Nephron progenitor cell (in vitro differentiated cells): Measurements from ENCODE around the gene GAGE1.
"Not testable (repeated sequence)": the region's sequence is repeated elsewhere in the genome, so short reads cannot be mapped to it uniquely, and the experiment has no call there.

Source experiments
- DNase-seq: peaks from one replicate; pipeline ENCODE4 v3.0.0; 2021
- H3K27ac Mint-ChIP-seq: 2 replicates; pipeline ENCODE4 v1.8.0; 2021; ENCODE audit warnings: mild to moderate bottlenecking, moderate library complexity, mixed read lengths
- H3K27me3 Mint-ChIP-seq: 2 replicates; pipeline ENCODE4 v1.8.0; 2021; ENCODE audit warnings: mild to moderate bottlenecking, low read depth, mixed read lengths; ENCODE audit not compliant: poor library complexity
- H3K36me3 Mint-ChIP-seq: 2 replicates; pipeline ENCODE4 v1.8.0; 2021; ENCODE audit warnings: low read depth, mixed read lengths
- H3K4me1 Mint-ChIP-seq: 2 replicates; pipeline ENCODE4 v1.8.0; 2021; ENCODE audit warnings: mixed read lengths
- H3K4me3 Mint-ChIP-seq: 2 replicates; pipeline ENCODE4 v1.8.0; 2021; ENCODE audit warnings: mild to moderate bottlenecking, moderate library complexity, mixed read lengths
- H3K9me3 Mint-ChIP-seq: 2 replicates; pipeline ENCODE4 v1.8.0; 2021; ENCODE audit warnings: mild to moderate bottlenecking, moderate library complexity, mixed read lengths

GAGE1 gene, protein sequence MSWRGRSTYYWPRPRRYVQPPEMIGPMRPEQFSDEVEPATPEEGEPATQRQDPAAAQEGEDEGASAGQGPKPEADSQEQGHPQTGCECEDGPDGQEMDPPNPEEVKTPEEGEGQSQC

DNA sequence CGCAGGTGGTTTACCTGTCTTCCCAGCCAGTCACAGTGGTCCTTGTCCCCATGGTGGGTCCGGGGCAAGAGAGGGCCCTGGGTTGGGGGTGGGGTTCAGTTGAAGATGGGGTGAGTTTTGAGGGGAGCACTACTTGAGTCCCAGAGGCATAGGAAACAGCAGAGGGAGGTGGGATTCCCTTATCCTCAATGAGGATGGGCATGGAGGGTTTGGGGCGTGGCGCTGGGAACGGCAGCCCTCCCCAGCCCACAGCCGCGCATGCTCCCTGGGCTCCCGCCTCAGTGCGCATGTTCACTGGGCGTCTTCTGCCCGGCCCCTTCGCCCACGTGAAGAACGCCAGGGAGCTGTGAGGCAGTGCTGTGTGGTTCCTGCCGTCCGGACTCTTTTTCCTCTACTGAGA, at the start of gene GAGE1:
Gene GAGE1, plus strand, starts transcription at position 301 of the 400 bp plus-strand sequence. CDS start 1,155 bp downstream, outside the sequence.
- not testable (repeated sequence) for H3K4me1 Mint-ChIP-seq, H3K36me3 Mint-ChIP-seq, H3K27me3 Mint-ChIP-seq, DNase-seq, H3K9me3 Mint-ChIP-seq, H3K4me3 Mint-ChIP-seq, H3K27ac Mint-ChIP-seq

DNA sequence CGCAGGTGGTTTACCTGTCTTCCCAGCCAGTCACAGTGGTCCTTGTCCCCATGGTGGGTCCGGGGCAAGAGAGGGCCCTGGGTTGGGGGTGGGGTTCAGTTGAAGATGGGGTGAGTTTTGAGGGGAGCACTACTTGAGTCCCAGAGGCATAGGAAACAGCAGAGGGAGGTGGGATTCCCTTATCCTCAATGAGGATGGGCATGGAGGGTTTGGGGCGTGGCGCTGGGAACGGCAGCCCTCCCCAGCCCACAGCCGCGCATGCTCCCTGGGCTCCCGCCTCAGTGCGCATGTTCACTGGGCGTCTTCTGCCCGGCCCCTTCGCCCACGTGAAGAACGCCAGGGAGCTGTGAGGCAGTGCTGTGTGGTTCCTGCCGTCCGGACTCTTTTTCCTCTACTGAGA, 47.8 kb upstream of the GAGE1 start, which contains the start of gene GAGE12E:
Gene GAGE12E, plus strand, starts transcription at position 301 of the 400 bp plus-strand sequence. CDS start 1,155 bp downstream, outside the sequence.
- not testable (repeated sequence) for H3K4me3 Mint-ChIP-seq, H3K9me3 Mint-ChIP-seq, H3K27me3 Mint-ChIP-seq, H3K4me1 Mint-ChIP-seq, H3K36me3 Mint-ChIP-seq, H3K27ac Mint-ChIP-seq, DNase-seq

DNA sequence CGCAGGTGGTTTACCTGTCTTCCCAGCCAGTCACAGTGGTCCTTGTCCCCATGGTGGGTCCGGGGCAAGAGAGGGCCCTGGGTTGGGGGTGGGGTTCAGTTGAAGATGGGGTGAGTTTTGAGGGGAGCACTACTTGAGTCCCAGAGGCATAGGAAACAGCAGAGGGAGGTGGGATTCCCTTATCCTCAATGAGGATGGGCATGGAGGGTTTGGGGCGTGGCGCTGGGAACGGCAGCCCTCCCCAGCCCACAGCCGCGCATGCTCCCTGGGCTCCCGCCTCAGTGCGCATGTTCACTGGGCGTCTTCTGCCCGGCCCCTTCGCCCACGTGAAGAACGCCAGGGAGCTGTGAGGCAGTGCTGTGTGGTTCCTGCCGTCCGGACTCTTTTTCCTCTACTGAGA, 38.3 kb upstream of the GAGE1 start, which contains the start of gene GAGE12F:
Gene GAGE12F, plus strand, starts transcription at position 301 of the 400 bp plus-strand sequence. CDS start 1,155 bp downstream, outside the sequence.
- not testable (repeated sequence) for H3K4me1 Mint-ChIP-seq, H3K27me3 Mint-ChIP-seq, DNase-seq, H3K4me3 Mint-ChIP-seq, H3K36me3 Mint-ChIP-seq, H3K9me3 Mint-ChIP-seq, H3K27ac Mint-ChIP-seq

DNA sequence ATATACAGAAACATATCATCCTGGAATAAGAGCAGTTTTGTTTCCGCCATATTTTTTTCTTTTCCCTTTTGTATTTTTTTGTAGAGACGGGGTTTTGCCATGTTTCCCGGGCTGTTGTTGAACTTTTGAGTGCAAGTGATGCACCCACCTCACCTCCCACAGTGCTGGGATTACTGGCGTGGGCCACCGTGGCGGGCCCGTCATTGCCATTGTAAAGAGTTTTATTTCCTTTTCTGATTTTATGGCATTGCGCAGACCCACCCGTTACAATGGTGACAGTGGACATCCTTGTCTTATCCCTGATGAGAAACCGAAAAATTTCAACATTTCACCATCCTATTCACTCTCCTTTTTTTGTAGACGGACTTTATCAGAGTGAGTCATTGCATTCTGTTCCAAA, 30.1 kb upstream of the GAGE1 start:
- not testable (repeated sequence) for H3K36me3 Mint-ChIP-seq, H3K27ac Mint-ChIP-seq, DNase-seq, H3K9me3 Mint-ChIP-seq, H3K4me1 Mint-ChIP-seq, H3K27me3 Mint-ChIP-seq, H3K4me3 Mint-ChIP-seq

DNA sequence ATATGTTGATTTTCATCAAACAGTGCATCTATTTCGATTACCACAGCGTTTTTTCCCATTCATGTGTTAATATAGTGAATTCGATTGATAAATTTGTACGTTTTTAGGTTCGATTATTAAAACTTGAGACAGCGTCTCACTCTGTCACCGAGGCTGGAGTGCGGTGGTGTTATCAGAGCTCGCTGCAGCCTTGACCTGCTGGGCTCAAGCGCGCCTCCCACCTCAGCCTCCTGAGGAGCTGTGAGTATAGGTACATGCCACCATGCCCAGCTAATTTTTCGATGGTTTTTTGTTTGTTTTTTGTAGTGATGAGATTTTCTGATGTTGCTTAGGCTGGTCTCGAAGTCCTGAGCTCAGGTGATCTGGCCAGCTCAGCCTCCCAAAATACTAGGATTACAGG, 29.7 kb upstream of the GAGE1 start:
- not testable (repeated sequence) for H3K36me3 Mint-ChIP-seq, H3K27me3 Mint-ChIP-seq, H3K4me3 Mint-ChIP-seq, H3K27ac Mint-ChIP-seq, H3K9me3 Mint-ChIP-seq, DNase-seq, H3K4me1 Mint-ChIP-seq

DNA sequence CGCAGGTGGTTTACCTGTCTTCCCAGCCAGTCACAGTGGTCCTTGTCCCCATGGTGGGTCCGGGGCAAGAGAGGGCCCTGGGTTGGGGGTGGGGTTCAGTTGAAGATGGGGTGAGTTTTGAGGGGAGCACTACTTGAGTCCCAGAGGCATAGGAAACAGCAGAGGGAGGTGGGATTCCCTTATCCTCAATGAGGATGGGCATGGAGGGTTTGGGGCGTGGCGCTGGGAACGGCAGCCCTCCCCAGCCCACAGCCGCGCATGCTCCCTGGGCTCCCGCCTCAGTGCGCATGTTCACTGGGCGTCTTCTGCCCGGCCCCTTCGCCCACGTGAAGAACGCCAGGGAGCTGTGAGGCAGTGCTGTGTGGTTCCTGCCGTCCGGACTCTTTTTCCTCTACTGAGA, 28.7 kb upstream of the GAGE1 start, which contains the start of gene GAGE12G:
Gene GAGE12G, plus strand, starts transcription at position 301 of the 400 bp plus-strand sequence. CDS start 1,155 bp downstream, outside the sequence.
- H3K4me1 Mint-ChIP-seq, H3K4me3 Mint-ChIP-seq, DNase-seq, H3K36me3 Mint-ChIP-seq, H3K9me3 Mint-ChIP-seq, H3K27ac Mint-ChIP-seq, H3K27me3 Mint-ChIP-seq: not testable (repeated sequence)

DNA sequence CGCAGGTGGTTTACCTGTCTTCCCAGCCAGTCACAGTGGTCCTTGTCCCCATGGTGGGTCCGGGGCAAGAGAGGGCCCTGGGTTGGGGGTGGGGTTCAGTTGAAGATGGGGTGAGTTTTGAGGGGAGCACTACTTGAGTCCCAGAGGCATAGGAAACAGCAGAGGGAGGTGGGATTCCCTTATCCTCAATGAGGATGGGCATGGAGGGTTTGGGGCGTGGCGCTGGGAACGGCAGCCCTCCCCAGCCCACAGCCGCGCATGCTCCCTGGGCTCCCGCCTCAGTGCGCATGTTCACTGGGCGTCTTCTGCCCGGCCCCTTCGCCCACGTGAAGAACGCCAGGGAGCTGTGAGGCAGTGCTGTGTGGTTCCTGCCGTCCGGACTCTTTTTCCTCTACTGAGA, 19.2 kb upstream of the GAGE1 start, which contains the start of gene GAGE12H:
Gene GAGE12H, plus strand, starts transcription at position 301 of the 400 bp plus-strand sequence. CDS start 1,155 bp downstream, outside the sequence.
- not testable (repeated sequence) for H3K27me3 Mint-ChIP-seq, H3K27ac Mint-ChIP-seq, DNase-seq, H3K9me3 Mint-ChIP-seq, H3K4me1 Mint-ChIP-seq, H3K36me3 Mint-ChIP-seq, H3K4me3 Mint-ChIP-seq

DNA sequence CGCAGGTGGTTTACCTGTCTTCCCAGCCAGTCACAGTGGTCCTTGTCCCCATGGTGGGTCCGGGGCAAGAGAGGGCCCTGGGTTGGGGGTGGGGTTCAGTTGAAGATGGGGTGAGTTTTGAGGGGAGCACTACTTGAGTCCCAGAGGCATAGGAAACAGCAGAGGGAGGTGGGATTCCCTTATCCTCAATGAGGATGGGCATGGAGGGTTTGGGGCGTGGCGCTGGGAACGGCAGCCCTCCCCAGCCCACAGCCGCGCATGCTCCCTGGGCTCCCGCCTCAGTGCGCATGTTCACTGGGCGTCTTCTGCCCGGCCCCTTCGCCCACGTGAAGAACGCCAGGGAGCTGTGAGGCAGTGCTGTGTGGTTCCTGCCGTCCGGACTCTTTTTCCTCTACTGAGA, 9.6 kb upstream of the GAGE1 start, which contains the start of gene GAGE2A:
Gene GAGE2A, plus strand, starts transcription at position 301 of the 400 bp plus-strand sequence. CDS start 1,155 bp downstream, outside the sequence.
- not testable (repeated sequence) for H3K27ac Mint-ChIP-seq, H3K27me3 Mint-ChIP-seq, H3K4me3 Mint-ChIP-seq, H3K36me3 Mint-ChIP-seq, H3K4me1 Mint-ChIP-seq, H3K9me3 Mint-ChIP-seq, DNase-seq

DNA sequence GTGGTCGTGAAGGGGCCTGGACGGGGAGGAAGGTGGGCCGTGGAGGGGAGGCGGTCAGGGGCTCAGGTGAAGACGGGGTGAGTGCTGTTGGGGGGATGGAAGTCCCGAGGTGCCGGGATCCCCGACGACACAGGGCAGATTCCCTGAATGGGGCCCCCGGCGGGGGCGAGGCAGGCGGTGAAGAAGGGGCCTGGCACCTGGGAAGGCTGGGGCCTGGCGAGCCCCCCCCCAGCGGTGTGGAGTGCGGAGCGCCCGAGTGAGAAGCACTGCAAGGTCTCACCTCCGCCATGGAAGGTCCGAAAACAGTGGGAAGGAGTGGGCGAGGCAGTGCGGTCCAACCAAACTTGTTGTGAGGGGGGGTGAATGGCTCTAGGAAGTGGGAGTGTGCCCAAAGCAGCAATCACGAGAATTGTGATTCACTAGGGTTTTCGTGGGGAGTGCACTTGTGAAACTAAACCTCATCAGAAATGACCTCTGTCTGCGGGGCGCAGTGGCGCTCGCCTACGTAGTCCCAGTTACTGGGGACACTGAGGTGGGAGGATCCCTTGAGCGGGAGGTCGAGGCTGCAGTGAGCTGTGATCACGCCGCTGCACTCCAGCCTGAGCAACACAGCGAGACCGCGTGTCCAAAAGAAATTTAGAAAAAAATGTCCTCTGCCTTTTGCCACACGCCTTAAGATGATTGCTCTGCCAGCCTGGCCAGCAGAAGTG, 8.9 kb upstream of the GAGE1 start:
- not testable (repeated sequence) for H3K4me3 Mint-ChIP-seq, H3K27ac Mint-ChIP-seq, H3K36me3 Mint-ChIP-seq, H3K27me3 Mint-ChIP-seq, H3K4me1 Mint-ChIP-seq, H3K9me3 Mint-ChIP-seq
- peak; percentile 5 for DNase-seq

DNA sequence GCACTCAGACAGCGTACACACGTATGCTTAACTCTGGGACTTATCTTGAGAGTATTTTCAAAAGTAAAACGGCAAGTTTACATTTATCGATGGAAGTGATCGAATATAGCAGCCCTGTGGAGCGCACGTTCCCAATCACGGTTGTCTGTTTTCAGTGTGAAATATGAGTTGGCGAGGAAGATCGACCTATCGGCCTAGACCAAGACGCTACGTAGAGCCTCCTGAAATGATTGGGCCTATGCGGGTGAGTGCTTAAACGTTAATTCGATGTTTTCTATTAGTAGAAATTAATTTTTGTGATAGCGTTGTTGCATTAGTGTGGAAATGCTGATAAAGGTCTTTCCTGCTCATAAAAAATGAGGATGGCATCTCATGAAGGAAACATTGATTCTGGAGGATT, 8.3 kb upstream of the GAGE1 start:
- H3K27me3 Mint-ChIP-seq, H3K4me1 Mint-ChIP-seq, H3K36me3 Mint-ChIP-seq, DNase-seq, H3K9me3 Mint-ChIP-seq, H3K4me3 Mint-ChIP-seq, H3K27ac Mint-ChIP-seq: not testable (repeated sequence)
